OCI-LY1 (cell line): ENCODE data around the gene MRTFA.

Experiments
- CTCF ChIP-seq: fragments of 200-600 bp; sonication (generic), shearing (Covaris generic); IDR thresholded peaks from 2 replicates; pipeline ENCODE4 v1.5.1; 2017; ENCODE audit warnings: mild to moderate bottlenecking, antibody characterized with exemption, low read length, moderate library complexity, mixed read lengths
- EZH2 ChIP-seq: fragments of 200-600 bp; sonication (generic), shearing (Covaris generic); IDR thresholded peaks from 2 replicates; pipeline ENCODE4 v1.8.0; 2017; ENCODE audit warnings: borderline replicate concordance, mixed run types, mild to moderate bottlenecking, antibody characterized with exemption, low read length, moderate library complexity, mixed read lengths

DNA sequence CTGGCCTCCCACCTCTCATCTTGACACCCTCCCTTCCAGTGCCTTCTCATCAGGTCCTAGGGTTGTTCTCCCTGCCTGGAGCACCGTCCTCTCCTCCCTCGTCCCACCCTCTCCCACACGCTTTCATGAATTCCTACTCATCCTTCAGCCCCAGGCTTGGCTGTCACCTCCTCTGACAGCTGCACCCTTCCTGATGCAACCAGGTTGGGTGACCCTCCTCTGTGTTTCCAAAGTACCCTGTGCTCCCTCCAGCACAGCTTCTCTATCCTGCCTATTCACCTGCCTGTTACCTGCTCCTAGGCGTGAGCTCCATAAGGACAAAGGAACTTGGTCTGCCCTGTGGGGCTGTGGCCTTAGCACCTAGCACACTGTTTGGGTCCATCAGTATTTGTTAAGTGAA lies 207.7 kb downstream of the MRTFA start:
- TF ChIP-seq CTCF (no peak), EZH2 (no peak)
